Activated CD8-positive, alpha-beta T cell treated with anti-CD3 and anti-CD28 coated beads for 36 hours (primary cell): Measurements from ENCODE around the gene SART3. TPM values are rescaled to one million over a fixed set of nuclear protein-coding genes. Genes with fewer than 3 reads are reported as not detected.

ENCODE experiments used
- ATAC-seq: fragments of 200-7000 bp; cut with Tn5 transposase; one replicate; pipeline ENCODE4 v1.10.0; 2021; ENCODE audit warnings: mild to moderate bottlenecking, moderate library complexity
- CTCF ChIA-PET: fragments of 350-600 bp; sonication (Branson Sonifier 250); formaldehyde crosslinking; loops from one replicate; lab custom pipeline; 2021; ENCODE audit warnings: antibody characterized with exemption; lab: Charles Lee
- POLR2A ChIA-PET: fragments of 350-600 bp; sonication (Branson Sonifier 250); formaldehyde crosslinking; loops from one replicate; lab custom pipeline; 2021; ENCODE audit warnings: antibody characterized with exemption; lab: Charles Lee
- DNase-seq: peaks from one replicate; pipeline ENCODE4 v3.0.0-alpha.2; 2020
- H3K27ac Mint-ChIP-seq: one replicate; pipeline ENCODE4 v1.8.0; 2021; ENCODE audit warnings: mild to moderate bottlenecking, mixed read lengths
- H3K27me3 Mint-ChIP-seq: one replicate; pipeline ENCODE4 v1.8.0; 2021; ENCODE audit warnings: mixed read lengths
- H3K36me3 Mint-ChIP-seq: one replicate; pipeline ENCODE4 v1.8.0; 2021; ENCODE audit warnings: low read depth, mixed read lengths
- H3K4me1 Mint-ChIP-seq: one replicate; pipeline ENCODE4 v1.8.0; 2021; ENCODE audit warnings: low read depth, mixed read lengths
- H3K4me3 Mint-ChIP-seq: one replicate; pipeline ENCODE4 v1.8.0; 2021; ENCODE audit warnings: mild to moderate bottlenecking, moderate library complexity, mixed read lengths
- H3K9me3 Mint-ChIP-seq: one replicate; pipeline ENCODE4 v1.8.0; 2021; ENCODE audit warnings: mixed read lengths
- intact Hi-C: fragments of 100-400 bp; cut with micrococcal nuclease; formaldehyde crosslinking; loops from one replicate; pipeline ENCODE4 v1.10.0; 2022
- total RNA-seq, 2 experiments: library from RNA; stranded (reverse); gene quantifications; one replicate each; pipeline ENCODE4 v1.2.3, GENCODE V29; 2021
- TF ChIP-seq, protein P1 (sequence below): fragments of 200-600 bp; IDR thresholded peaks from one replicate; pipeline ENCODE4 v1.8.0; 2022; ENCODE audit warnings: antibody characterized with exemption, mild to moderate bottlenecking

The SART3 gene
- total RNA-seq, 2 experiments from 2014 or later = 80.1 to 81.4 TPM

DNA sequence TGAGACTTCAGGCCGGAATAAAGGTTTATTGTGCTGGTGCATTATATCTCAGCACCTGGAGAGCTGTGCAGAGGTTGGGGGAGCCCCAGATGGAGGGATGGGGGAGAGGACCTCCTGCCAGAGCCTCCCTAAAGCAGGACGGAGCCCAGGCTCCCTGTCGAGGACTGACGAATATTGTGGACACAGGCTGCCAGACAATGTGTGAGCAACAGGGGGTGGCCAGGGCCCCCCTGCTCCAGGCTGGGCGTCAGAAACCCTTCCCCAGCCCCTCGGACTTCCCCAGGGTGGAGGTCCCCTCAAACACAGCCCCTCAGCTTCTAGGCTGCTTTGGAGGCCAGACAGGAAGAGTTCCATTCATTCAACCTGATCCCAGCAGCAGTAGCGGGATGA lies 28.9 kb upstream of the SART3 start:
- DNase-seq (no peak), ATAC-seq (no peak)
- CTCF ChIA-PET = no interaction called here
- Mint-ChIP-seq H3K27me3 (no peaks in the 10 kb centered on the region), H3K4me1 (no peaks in the 10 kb centered on the region), H3K27ac (no peak overlapping the region), H3K9me3 (no peaks in the 10 kb centered on the region), H3K36me3 (no peaks in the 10 kb centered on the region), H3K4me3 (no peak overlapping the region)
- intact Hi-C loops = no loop called here
- TF ChIP-seq, protein P1, sequence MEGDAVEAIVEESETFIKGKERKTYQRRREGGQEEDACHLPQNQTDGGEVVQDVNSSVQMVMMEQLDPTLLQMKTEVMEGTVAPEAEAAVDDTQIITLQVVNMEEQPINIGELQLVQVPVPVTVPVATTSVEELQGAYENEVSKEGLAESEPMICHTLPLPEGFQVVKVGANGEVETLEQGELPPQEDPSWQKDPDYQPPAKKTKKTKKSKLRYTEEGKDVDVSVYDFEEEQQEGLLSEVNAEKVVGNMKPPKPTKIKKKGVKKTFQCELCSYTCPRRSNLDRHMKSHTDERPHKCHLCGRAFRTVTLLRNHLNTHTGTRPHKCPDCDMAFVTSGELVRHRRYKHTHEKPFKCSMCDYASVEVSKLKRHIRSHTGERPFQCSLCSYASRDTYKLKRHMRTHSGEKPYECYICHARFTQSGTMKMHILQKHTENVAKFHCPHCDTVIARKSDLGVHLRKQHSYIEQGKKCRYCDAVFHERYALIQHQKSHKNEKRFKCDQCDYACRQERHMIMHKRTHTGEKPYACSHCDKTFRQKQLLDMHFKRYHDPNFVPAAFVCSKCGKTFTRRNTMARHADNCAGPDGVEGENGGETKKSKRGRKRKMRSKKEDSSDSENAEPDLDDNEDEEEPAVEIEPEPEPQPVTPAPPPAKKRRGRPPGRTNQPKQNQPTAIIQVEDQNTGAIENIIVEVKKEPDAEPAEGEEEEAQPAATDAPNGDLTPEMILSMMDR = no peak
- POLR2A ChIA-PET = interaction anchor here (1.1 kb wide), 1 partner anchor 31 kb away, joined by 4 read pairs; no protein-coding TSS in a partner anchor

DNA sequence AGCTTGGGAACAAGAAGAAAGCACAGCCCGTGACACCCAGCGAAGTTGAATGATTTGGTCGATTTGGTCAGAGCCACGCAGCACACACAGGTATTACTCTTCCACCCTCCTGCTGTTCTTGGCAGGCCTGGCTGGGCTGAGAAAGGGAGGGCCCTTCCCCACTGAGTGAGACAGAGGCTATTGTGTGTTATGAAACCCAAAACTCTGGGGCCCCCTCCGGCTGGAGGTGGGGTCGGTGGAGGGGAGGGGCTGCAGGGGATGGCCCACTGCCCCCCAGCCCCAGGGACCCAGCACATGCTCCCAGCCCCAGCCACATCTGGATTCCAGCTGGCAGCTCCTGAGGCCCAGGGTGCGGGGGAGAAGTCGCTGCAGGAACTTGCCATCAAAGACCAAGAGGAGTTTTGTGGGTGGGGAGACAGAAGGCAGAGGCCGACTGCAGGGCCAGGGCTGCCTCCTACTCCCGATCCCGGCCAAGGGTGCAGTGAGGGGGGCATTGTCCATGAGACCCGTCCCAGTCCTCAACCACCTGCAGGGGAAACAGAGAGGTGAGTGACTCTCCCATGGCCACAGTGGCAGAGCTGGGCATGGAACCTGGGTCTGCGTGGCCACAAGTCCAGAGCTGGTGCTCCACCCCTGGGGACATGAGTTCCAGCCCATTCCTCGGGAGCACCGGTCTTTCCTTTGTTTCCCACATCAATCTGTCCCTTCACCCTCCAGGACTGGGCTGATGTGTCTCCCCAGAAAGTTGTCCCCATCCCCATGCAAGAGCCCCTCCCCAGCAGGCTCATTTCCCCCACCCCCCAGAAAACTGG lies 28.3 kb upstream of the SART3 start:
- no peaks in the 10 kb centered on the region for H3K4me1 Mint-ChIP-seq
- H3K9me3 Mint-ChIP-seq = no peaks in the 10 kb centered on the region
- POLR2A ChIA-PET = no interaction called here
- TF ChIP-seq, protein P1 = no peak
- no peak for DNase-seq
- no peaks in the 10 kb centered on the region for H3K27me3 Mint-ChIP-seq
- no peaks in the 10 kb centered on the region for H3K36me3 Mint-ChIP-seq
- no peak overlapping the region for H3K27ac Mint-ChIP-seq
- intact Hi-C loops = no loop called here
- no peak overlapping the region for H3K4me3 Mint-ChIP-seq
- no peak for ATAC-seq
- CTCF ChIA-PET = interaction anchor here (0.8 kb wide), 1 partner anchor 9 kb away, joined by 4 read pairs; no protein-coding TSS in a partner anchor

DNA sequence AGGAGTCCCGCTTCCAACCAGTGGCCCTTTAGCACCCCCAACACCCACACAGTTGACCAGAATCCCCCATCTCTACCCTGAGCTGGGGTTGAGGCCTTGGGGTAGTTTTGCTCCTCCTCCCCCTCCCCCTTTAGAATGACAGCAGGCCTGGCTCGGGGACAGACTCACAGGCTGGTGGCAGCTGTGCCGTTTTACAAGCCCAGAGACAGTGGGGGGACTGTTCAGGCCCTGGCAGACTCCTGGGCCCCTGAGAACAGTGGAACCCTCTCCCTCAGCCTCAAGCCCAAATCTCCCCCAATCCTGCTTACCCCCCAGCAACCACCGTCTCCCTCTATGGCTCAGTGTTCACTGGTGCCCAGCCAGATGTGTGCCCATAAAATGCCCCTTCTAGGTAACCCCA lies 26.9 kb upstream of the SART3 start:
- CTCF ChIA-PET = no interaction called here
- POLR2A ChIA-PET = no interaction called here
- no peaks in the 10 kb centered on the region for H3K9me3 Mint-ChIP-seq
- H3K36me3 Mint-ChIP-seq = no peaks in the 10 kb centered on the region
- TF ChIP-seq, protein P1 = no peak
- ATAC-seq (no peak), DNase-seq (no peak)
- no peaks in the 10 kb centered on the region for H3K27me3 Mint-ChIP-seq
- no peak overlapping the region for H3K4me3 Mint-ChIP-seq
- H3K27ac Mint-ChIP-seq = no peak overlapping the region
- intact Hi-C loops = no loop called here
- no peaks in the 10 kb centered on the region for H3K4me1 Mint-ChIP-seq

DNA sequence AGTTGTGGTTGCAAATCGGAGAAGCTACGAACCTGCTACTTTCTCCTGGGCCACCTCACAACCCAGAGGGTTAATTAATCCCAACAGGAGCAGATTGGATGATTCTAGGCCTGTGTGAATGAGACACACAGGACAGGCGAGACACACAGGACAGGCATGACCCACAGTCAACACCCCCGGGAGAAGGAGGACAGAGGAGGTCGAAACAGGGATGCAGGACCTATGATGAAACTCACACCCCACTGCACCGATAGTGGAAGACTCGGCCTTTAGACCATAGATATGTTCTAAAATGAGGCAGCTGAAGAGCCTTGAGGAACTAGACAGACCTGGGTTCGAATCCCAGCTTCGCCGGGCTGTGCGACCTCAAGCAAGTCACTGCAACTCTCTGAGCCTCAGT lies 25.3 kb upstream of the SART3 start:
- DNase-seq (no peak), ATAC-seq (no peak)
- TF ChIP-seq, protein P1 = no peak
- H3K4me1 Mint-ChIP-seq = no peaks in the 10 kb centered on the region
- H3K9me3 Mint-ChIP-seq = no peaks in the 10 kb centered on the region
- CTCF ChIA-PET = interaction anchor here (2.4 kb wide), 1 partner anchor 31 kb away, joined by 10 read pairs; no protein-coding TSS in a partner anchor
- no peak overlapping the region for H3K27ac Mint-ChIP-seq
- H3K27me3 Mint-ChIP-seq = no peaks in the 10 kb centered on the region
- no peak overlapping the region for H3K4me3 Mint-ChIP-seq
- intact Hi-C loops = no loop called here
- no peaks in the 10 kb centered on the region for H3K36me3 Mint-ChIP-seq
- POLR2A ChIA-PET = no interaction called here

DNA sequence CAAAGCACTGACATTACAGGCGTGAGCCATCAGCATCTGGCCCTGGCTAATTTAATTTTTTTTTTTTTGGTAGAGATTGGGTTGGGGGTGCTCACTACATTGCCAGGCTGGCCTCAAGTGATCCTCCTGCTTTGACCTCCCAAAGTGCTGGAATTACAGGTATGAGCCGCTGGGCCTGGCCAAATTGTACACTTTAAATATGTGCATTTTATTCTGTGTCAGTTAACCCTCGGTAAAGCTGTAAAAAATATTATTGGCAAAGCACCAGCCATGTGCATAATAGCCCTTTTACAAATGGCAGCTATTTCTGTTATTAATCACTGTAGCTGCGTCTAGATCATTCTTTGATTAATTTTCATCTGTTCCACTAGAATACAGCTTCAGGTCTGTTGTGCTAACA lies 24.9 kb upstream of the SART3 start:
- H3K27me3 Mint-ChIP-seq = no peaks in the 10 kb centered on the region
- H3K36me3 Mint-ChIP-seq = no peaks in the 10 kb centered on the region
- no peaks in the 10 kb centered on the region for H3K4me1 Mint-ChIP-seq
- ATAC-seq (no peak), DNase-seq (no peak)
- H3K27ac Mint-ChIP-seq = no peak overlapping the region
- intact Hi-C loops = no loop called here
- ChIA-PET CTCF (interaction anchor here (2.4 kb wide), 1 partner anchor 32 kb away, joined by 10 read pairs; no protein-coding TSS in a partner anchor), POLR2A (no interaction called here)
- no peak overlapping the region for H3K4me3 Mint-ChIP-seq
- H3K9me3 Mint-ChIP-seq = no peaks in the 10 kb centered on the region
- TF ChIP-seq, protein P1 = no peak
